Measurements from ENCODE around the gene YY1. TPM values are rescaled to one million over a fixed set of nuclear protein-coding genes. Genes with fewer than 3 reads are reported as not detected.

The YY1 gene
- total and polyA plus RNA-seq, 2 of the 4 experiments (the other 2 are of a cell fraction): 21.7 to 29.9 TPM

- ChIA-PET POLR2A (ENCODE audit: unreplicated experiment) (interaction anchor here (0.8 kb wide), 1 partner anchor 9 kb away, joined by 3 read pairs; no protein-coding TSS in a partner anchor), CTCF (no interaction called here)
- no peaks in the 10 kb centered on the region for H3K4me1 ChIP-seq (ENCODE audit: control insufficient read depth, insufficient read depth, low read length)
- no peaks in the 10 kb centered on the region for H3K9me3 ChIP-seq (ENCODE audit: control insufficient read depth, insufficient read depth, low read length)
- H4K91ac ChIP-seq (ENCODE audit: insufficient read depth, low read depth, low read length): no peak overlapping the region
- H2AFZ ChIP-seq (replicated peaks; ENCODE audit: low read length, poor library complexity): no peak overlapping the region
- no peak overlapping the region for H2BK120ac ChIP-seq (ENCODE audit: low read depth, low read length)
- no peak overlapping the region for H3K27ac ChIP-seq (ENCODE audit: insufficient read depth, low read length)
- dilution Hi-C loops (cut with HindIII; ENCODE audit: low sequenced_read_pairs, unreplicated experiment) (no loop called here), intact Hi-C loops (cut with micrococcal nuclease) (no loop called here), in situ Hi-C loops (cut with MboI; ENCODE audit: low sequenced_read_pairs) (no loop called here)
- H3K18ac ChIP-seq (ENCODE audit: low read depth, low read length): no peak overlapping the region
- no peak overlapping the region for H2BK15ac ChIP-seq (ENCODE audit: low read depth, low read length)
- H3K23ac ChIP-seq (ENCODE audit: low read depth, low read length): no peak overlapping the region
- H3K9me1 ChIP-seq (ENCODE audit: insufficient read depth, low read length): no peaks in the 10 kb centered on the region
- no peak overlapping the region for H4K8ac ChIP-seq (ENCODE audit: low read depth in 2 of 2, low read length in 2 of 2)
- no peak overlapping the region for H2AK9ac ChIP-seq (replicated peaks; ENCODE audit: low read depth, low read length, poor library complexity)
- H4K5ac ChIP-seq (ENCODE audit: low read depth, low read length): no peak overlapping the region
- no peak overlapping the region for H2AK5ac ChIP-seq (ENCODE audit: low read depth, low read length)
- H3K4ac ChIP-seq (ENCODE audit: low read depth, low read length): no peak overlapping the region
- H2BK20ac ChIP-seq (ENCODE audit: low read depth, low read length): no peak overlapping the region
- TF ChIP-seq MAFK (IDR thresholded peaks at IDR 0.05; ENCODE audit: low read depth, low read length) (no peak), CHD1 (IDR thresholded peaks at IDR 0.05; ENCODE audit: low read depth, low read length) (no peak), FOS (IDR thresholded peaks at IDR 0.05; ENCODE audit: low read depth, low read length) (no peak), POLR2A (IDR thresholded peaks at IDR 0.05; ENCODE audit: low read depth, low read length) (no peak), NFE2L2 (IDR thresholded peaks at IDR 0.05; ENCODE audit: low read depth, low read length) (no peak)
- no peaks in the 10 kb centered on the region; the same call in 1 of the 2 replicates for H4K20me1 ChIP-seq (ENCODE audit: insufficient read depth, low read length)
- H3K56ac ChIP-seq (ENCODE audit: extremely low read depth, insufficient read depth, low read length): no peak overlapping the region
- H3K79me1 ChIP-seq (ENCODE audit: low read depth in 1 of 2, low read length in 2 of 2): no peaks in the 10 kb centered on the region
- peak; percentile 15; the same call in 1 of the 2 replicates for ATAC-seq (ENCODE audit: low read depth)
- WGBS, 2 experiments (ENCODE audit: extremely low coverage in 2 of 2, insufficient read length in 1 of 2): 70% methylated on average over 4 of the region's 13 CpGs; no CpG with 5 or more reads in 1 of the 2 experiments
- no peak overlapping the region for H3K9ac ChIP-seq (ENCODE audit: low read depth, low read length)
- DNase-seq: no peak
- BruUV-seq (replicated peaks): no TSS peak
- no peak overlapping the region for H3K4me2 ChIP-seq (ENCODE audit: low read depth, low read length)
- no peak overlapping the region for H3K14ac ChIP-seq (replicated peaks; ENCODE audit: low read depth, low read length)
- peaks cover 21% of the 10 kb centered on the region for H3K36me3 ChIP-seq (ENCODE audit: control insufficient read depth, insufficient read depth, low read length)
- no peaks in the 10 kb centered on the region for H3K27me3 ChIP-seq (ENCODE audit: control insufficient read depth, insufficient read depth, low read length)
- H3K4me3 ChIP-seq (ENCODE audit: insufficient read depth, low read depth, low read length): no peak overlapping the region
- H2BK5ac ChIP-seq (ENCODE audit: low read depth, low read length, poor library complexity, severe bottlenecking): no peak overlapping the region
Observed at GRCh38 chr14:100330388-100330931, 91.5 kb downstream of the YY1 start.
